NCI-H2081 treated with DMSO at 0.1 percent for 48 hours (cell line): ENCODE data around the gene SMC2.

Experiments
- DNase-seq: peaks from one replicate; lab custom pipeline; 2025; lab: John Stamatoyannopoulos, UW

The SMC2 gene

DNA sequence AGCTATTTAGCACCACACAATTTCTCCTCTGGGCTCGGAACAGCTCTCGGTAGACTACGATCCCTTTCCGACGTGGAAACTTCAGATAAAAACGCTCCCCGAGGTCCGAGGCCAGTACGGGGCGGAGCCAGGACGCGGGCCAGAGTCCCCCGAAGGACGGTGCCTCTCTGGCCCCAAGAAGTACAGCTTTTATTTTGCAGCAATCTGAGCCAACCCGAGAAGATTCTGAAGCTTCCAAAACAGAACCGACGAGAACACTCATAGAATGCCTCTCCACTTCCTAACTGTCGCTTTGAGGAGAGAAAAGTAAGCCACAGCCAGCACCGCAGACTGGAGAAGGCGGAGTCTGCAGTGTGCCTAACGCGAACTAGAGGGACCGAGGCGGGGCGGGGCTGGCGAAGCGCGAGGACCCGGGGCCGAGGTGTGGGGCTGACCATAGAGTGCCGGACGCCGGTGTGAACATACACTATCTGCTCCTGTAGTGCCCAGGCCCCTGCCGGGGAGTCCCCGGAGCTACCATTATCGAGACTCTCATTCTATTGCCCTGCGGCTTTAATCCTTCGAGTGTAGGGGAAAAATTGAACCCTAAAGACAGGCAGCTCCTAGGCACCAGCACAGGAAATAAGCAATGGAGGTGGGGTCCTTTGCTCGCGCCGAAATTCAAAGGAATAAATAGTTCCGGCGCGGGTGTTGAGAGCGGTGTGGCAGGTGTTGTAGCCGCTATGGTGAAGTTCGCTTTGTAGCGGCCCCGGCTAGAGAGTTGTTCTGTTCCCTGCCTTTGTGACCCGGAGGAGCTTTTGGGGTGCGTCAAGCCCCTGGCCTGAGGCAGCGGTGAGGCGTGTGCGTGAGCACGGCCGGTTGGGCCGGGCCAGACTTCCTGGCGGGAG is at the start of gene SMC2:
SMC2 (plus strand) TSS at position 663 of the 887 bp plus-strand sequence. CDS start 1,076 bp downstream, outside the sequence.
- DNase-seq: peak; percentile 96

DNA sequence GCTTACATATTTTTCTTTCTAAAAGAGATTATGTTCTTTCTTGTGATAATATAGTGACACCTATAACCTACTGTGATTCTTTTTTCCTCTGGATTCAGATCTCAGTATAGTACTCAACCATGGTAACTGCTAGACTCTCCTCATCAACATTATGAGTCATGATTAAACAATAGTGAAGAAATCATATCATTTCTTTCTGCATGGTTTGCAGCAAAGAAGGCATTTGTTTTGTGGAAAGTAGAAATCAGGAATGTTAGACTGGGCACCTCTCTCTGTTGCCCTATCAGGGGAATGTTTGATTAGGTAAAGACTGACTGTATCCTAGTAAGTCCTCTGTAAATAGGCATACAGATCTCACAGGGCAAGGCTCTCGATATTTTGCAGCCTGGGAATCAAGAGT is 25.6 kb upstream of the SMC2 start:
- no peak for DNase-seq

DNA sequence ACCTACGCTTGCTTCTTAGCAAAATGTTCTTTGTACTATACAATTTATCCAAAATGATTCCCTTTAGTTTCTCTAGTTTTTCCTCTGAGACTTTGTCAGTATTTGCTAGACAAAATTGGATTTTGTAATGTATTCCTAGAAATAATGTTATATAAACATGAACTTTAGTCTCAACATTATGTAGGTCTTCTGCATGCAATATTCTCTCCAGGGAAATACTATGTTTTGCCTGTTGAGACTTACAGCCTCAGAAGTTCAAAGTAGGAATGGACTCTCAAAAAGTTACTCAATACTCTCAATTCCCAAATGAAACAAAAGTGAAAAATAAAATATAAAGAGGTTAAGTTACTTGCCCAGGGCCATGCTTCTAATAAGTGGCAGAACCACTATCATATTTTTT is 24.8 kb upstream of the SMC2 start:
- DNase-seq: no peak

DNA sequence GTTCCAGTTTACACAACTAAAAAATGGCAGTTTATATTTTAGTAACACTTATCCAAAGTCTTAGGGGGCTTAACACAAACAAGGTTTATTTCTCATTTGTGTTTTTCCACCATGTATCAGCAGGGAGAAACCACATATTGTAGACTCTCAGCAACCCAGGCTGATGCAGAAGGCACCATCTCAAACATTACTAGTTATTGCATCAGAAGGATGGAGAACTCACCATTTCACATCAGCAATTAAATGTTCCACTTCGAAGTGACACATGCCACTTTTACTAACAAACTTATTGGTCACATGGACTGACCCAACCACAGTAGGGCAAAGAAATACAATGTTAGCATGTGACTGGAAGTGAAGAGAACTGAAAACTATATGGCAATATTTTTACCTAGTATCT is 22.5 kb upstream of the SMC2 start:
- no peak for DNase-seq

DNA sequence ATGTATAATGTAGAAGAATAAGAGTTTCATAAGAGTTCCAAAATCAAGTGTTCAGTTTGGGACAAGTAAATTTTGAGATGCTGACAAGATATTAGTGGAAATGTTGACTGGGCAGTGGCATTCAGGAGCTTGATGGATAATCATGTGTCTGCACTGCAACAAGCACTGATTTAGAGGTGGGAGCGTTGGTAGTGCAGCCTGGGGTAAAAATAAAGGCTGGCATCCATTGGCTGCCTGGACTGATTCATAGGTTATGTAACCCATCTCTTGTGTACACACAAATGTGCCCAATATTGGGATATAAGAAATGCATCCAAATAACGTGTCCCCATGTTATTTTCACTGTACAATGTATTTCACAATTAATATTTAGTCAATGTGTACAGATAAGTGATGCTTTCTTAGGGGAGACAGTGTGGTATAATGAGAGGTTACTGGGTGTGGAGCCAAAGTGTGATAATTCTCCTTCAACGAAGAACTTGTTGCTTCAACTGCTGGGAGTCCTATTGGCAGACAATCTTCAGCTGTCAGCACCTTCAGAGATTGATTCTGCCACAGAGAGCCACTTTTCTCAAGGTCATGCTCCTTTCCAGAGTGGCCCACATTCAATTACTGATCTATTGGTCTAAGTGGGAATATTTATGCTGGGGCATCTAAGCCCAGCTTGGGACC is 20.9 kb upstream of the SMC2 start:
- DNase-seq: no peak

DNA sequence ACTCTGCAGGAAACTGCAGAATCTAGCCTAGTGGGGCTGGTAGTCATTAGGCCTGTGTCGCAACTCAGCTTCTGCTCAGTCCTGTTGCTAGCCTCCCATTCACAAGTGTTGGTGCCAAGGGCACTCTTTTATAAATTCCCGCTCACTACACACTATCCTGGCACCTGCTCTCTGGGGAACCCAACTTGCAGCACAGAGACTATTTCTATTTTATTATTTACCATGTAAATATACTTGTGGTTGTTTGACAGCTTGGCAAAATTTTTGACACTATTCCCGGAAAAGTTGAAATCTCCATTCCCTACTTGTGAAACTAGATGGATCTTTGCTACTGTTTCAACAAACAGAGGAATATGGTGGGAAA is 20.4 kb upstream of the SMC2 start:
- DNase-seq: no peak

DNA sequence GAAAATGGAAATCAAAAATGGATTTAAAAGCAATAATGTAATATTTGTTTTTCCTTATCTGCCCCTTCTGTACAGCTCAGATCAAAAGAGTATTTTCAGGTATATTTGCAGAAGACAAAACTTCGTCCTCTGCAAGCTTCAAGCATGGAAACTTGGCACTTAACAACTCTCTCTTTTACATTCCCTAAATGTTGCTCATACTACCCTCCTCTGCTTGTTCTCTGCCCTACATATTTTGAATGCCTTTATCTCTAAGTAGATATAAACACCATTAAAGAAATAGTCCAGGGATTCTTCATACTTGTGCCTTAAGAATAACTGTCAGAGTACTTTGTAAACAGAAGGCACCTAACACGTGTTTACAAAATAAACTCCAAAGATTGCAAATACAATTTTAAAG is 19.2 kb upstream of the SMC2 start:
- DNase-seq: no peak

DNA sequence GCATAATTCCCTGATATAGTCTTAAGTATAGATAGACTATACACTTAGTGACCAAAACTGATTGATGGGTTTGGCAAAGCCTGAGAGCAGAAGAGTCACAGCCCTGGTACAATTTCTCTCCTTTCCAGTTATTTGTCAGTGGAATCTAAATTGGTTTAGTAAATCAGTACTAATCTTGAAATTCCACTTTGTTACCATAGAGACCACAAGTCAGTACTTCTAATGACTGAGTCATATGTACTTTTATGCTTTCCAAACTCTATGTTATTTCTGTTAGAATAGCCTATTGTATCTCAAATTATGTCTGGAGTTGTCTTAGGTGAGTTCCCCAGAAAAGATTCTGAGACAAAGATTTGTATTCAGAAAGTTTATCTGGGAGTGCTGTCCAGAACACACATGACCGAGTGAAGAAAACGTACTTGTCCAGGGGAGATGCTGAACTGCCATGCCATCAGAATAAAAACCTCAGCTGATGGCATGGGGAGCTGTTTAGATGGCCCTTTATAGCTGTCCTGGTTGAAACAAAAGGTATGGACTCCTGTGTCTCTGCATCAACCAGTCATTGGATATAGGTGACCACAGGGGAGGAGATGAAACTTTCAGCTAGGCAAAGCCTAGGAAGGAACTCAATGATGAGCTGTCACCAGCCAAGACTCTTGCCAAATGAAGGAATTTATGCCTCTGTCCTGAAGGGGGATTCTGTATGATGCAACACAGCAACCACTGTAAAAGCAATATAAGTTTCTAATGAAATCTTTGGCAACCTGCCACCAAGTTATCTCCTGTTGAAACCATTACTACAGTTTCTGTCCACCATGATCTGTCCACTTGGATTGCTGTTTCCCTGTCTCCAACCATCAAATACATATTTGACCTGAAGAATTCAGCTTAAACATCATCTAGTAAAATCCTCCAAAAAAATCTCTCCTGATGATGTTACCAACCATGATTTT is 18.0 kb upstream of the SMC2 start:
- no peak for DNase-seq

DNA sequence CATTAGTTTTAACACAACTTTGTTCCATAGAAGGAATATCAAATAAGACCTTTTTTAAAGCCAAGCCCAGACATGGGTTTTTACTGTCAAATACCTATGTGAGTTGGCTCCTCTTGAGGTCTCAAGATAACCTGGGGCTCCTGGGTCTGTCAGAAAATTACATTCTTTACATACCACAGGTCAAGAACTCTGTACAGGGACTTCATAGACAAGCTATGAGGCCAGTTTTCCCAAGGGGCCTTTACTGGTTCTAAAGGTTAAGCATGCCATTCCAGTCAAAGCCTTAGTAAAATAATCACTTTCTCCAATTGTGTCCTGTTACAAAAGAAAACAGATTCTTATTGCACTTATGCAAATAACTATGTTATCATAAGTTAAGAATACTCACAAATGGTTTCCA is 15.5 kb upstream of the SMC2 start:
- DNase-seq: no peak

DNA sequence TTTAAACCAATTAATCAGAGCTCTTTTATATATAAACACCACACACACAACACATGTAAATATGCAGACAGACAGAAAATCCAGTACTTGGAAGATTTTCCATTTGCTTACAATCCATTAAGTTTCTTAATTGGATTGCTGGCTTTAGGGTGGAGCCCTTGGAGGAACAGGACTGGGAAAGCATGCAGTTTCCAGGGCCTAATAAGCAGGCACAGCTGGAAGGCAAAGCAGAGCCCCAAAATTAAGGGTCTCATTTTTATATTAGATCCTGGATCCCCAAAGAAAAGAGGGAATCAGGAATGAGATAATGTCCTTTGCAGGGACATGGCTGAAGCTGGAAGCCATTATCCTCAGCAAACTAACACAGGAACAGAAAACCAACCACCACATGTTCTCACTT is 13.1 kb upstream of the SMC2 start:
- no peak for DNase-seq

DNA sequence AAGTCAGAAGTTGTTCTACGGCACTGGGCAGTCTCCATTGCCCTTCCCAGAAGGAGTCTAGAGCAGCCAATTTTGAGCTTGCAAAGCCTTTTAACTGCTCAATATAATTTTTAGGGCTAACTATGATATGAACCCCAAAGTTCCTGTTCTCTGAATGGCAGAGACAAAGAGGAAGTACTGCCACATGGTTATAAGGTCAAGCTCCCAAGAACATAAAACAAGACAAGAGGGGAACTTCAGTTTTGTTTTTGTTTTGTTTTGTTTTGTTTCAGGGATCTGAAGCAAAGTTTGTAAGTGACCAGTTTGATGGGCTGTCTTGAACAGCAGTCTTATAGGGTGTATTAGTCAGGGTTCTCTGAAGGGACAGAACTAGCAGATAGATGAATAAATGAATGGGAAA is 11.9 kb upstream of the SMC2 start:
- DNase-seq: no peak

DNA sequence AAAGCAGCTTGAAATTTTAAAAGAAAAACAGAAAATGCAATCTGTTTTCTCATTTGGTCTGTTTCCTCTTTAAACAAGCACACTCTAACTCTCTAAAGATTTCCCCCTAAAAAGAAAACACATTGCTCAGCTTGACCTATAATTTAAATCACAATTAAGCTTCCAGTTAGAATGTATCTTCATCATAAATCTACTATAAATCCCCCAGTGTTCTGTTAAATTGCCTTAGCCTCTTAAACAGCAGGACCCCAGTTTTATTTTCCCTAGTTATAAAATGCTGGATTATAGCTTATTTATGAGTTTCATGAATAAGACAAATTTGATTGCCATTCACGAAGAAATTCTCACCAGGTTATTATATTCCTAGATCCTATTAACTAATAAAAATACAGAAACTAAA is 8.6 kb upstream of the SMC2 start:
- DNase-seq: no peak

DNA sequence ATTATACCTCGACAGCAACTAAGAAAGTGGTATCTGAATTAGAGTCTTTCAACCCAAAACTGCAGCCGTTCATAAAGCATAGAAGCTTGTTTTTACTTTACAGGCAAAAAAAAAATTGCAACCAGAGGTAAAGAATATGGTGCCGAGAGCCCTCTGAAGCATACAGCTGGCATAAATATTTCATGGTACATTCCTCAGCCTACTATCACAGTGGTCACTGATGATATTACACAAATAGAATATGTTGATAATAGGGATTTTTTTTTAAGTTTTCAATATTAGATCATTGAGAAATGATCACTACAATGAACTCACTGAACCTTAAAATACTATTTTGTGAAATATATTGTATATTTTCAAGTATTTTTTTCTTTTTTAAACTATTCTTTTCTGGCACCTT is 6.2 kb upstream of the SMC2 start:
- DNase-seq: no peak

DNA sequence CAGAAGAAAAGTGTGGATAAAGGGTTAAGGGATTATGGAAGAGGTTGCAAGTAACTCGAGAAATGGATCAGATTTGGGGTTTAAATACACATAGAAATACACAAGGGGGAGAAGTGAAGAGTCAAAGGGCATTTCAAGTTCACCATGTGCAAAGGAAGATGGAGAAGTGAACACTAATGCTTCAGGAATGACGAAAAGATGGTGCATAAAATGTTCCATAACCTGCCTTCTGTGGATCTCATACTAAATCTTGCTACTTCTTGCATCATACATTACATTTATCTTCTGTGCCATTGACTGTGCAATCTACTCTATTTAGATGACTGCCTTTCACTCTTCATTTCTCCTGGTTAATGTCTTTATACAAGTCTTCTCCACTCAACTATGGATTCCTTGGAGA is 5.7 kb upstream of the SMC2 start:
- no peak for DNase-seq

DNA sequence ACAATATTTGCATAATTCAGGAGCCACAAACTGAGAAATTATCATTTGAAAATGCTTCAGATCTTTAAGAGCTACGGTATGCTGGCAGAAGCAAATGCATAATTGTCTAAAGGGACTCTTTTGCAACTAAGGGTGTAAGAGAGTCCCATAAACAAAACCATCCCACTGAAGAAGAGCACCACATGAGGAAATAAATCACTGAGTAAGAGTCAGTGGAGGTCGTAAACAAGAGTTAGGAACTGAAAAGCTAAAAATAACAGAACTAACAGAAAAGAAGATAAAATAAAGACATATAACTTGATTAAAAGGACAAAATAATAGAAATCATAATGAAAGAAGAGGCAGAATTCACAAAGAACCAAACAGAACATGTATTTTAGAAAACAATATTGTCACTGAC is 3.5 kb upstream of the SMC2 start:
- DNase-seq: no peak

DNA sequence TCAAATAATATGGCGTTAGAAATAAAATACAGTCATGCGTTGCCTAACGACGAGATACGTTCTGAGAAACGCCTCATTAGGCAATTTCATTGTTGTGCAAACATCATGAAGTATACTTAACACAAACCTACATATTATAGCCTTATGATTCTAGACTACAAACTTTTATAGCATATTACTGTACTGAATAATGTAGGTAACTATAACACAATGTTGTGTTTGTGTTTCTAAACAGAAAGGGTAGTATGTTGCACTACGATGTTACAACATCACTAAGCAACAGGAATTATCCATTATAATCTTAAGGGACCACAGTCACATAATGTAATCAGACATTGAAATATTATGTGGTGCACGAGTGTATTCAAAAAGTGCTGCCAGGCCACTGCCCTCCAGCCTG is 3.0 kb upstream of the SMC2 start:
- DNase-seq: peak; percentile 92

DNA sequence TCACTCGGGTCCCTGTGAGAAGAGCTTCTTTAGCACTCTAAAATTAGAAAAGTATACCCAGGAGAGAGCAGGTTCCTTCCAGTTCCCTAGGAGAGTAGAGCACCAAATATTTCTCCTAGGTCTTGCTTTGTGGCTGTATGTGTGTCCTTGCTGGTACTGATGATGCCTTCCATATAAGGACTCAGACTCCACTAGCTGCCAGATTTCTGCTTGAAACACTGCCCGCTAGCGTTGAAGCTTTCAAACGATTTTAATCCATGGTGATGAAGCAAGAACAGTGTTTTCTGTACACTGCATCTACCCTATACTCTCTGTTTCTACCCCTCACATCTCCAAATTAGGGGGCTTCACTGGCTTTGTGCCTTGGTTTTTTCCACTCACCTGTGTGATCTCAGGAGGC is 2.4 kb upstream of the SMC2 start:
- peak; percentile 72 for DNase-seq

DNA sequence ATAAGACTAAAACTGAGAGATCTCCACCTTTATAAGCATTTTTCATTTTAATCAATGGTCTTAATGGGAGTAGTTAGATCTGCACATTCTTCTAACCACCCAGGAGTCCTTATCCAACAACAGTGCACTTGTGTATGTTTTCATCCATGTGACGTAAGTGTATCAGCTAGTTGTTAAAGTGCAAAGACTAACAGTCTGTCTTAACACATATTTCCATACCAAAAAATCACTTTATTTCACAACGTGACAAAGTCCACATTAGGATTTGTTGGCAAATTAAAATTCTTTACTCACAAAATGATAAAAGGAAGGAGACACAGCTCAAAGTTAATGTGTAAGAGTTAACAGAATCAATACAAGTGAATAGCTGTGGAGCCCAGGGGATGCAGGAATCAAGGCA is 1.9 kb upstream of the SMC2 start:
- DNase-seq: no peak

DNA sequence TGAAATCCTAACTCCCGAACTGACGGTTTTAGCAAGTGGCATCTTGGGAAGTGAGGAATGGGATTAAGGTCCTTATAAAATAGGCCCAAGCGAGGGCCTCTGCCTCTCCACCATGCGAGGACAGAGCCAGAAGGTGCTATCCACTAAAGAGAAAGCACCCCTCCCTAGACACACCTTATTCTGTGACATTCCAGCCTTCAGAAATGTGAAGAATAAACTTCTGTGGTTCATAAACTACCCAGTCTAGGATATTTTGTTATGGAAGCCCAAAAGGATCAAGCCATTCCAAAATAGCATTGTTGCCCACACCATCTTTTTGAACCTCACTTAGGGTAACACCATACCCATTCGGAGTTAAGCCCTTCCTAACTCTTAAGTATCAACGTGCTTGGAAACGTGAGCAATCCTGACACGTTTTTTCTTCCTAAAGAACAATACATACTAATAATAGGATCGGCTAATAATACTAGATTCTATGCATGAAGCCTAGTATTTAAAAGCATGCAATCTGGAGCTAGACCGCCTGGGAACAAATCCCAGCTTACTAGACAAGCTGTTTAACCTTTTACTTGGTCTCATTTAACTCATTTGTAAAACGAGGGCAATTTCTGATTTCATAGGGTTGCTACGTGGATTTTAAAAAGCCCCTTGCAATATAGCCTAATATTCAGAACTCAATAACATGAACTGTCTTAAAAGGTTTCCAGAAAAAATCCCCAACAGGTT is 1.1 kb upstream of the SMC2 start:
- no peak for DNase-seq

DNA sequence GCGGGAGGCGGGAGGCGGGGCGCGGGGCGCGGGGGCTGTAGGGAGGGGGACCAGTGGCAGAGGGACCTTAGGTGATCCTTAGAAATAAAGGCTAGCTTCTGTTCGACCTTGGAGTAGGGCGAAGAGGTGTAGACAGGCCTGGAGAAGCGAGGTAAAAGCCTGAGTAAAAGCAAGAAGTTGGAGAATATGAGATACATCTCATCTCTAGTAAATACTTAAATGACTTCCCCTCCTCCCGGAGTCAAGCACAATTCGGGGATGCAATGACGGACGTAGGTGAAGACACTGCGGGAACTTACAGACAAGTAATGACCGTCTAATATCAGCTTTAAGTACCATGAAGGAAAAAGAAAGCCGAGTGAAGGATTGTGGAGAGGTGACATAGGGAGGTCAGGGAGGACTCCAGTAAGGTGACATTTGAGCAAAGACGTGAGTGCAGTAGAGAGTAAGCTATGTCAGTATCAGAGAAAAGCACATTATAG is 466 bp downstream of the SMC2 start:
- DNase-seq: no peak

DNA sequence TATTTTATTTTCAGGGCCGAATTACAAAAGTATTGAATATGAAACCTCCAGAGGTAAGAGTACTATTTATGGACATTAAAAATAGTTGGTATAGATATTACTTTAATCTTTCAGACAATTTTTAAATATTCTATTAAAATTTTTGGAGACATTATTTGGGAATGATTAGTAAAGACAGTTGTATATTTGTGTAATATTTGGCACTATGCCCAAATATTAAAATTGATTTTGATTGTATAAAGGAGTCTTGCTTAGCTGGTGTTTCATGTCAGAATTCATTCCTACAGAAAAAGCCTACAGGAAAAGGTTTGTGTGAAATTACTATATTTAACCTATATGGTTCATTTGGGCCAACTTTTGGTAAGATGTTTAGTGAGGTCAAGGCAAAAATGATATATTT is 5.5 kb downstream of the SMC2 start:
- no peak for DNase-seq

DNA sequence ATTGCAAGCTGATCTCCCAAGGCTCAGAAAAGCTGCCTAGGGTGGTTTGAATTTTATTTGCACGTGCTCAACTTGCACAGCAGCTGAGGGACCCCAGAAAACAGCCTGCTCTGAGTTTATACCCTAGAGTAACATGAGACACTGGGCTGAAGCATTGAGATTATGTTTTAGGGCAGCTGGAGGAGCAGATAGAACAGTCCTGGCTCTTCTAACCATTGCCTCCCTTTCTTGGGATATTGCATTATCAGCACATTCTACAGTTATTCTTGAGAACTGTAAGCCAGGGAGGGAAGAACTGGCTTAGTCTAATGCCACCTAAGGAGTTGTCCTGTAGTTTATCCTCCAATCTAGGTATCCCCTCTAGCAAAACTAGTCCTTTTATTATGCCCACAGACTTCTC is 10.3 kb downstream of the SMC2 start:
- no peak for DNase-seq
